ENCODE results near the gene IGIP. TPM values are rescaled to one million over a fixed set of nuclear protein-coding genes. Genes with fewer than 3 reads are reported as not detected.
A peak's percentile ranks its signal among the peaks of the same experiment; 100 is the strongest.

Gene IGIP
- total RNA-seq, 1 donor from 2014 or later = 16.7 TPM

- Histone ChIP-seq H3K27ac (peak within 1 kb of the TSS; percentile 98), H3K4me1 (peaks cover 29% of the 10 kb centered on the region), H3K9me3 (no peaks in the 10 kb centered on the region), H3K4me3 (peak within 1 kb of the TSS; percentile 87 to 95), H3K27me3 (no peaks in the 10 kb centered on the region), H3K36me3 (no peaks in the 10 kb centered on the region)
- DNase-seq (ENCODE audit: extremely low spot score in 2 of 2) = peak in 1 of 2 donors; percentile 99
- intact Hi-C loops (cut with DNase I) = no loop called here
- peak in 1 of 2 donors; percentile 64 for TF ChIP-seq POLR2A (IDR thresholded peaks at IDR 0.05)
- TF ChIP-seq CTCF (IDR thresholded peaks at IDR 0.05) = no peak
- TF ChIP-seq POLR2AphosphoS5 (IDR thresholded peaks at IDR 0.05; ENCODE audit: insufficient read depth in 1 of 2, low read depth in 1 of 2) = peak; percentile 80 to 98
Measured at GRCh38 chr5:140174465-140175366, 49.0 kb downstream of the IGIP start, which contains the start of gene CYSTM1. Gene CYSTM1, plus strand, starts transcription at chr5:140175188. Its CDS starts 19,278 bp downstream, at chr5:140194466.

DNA sequence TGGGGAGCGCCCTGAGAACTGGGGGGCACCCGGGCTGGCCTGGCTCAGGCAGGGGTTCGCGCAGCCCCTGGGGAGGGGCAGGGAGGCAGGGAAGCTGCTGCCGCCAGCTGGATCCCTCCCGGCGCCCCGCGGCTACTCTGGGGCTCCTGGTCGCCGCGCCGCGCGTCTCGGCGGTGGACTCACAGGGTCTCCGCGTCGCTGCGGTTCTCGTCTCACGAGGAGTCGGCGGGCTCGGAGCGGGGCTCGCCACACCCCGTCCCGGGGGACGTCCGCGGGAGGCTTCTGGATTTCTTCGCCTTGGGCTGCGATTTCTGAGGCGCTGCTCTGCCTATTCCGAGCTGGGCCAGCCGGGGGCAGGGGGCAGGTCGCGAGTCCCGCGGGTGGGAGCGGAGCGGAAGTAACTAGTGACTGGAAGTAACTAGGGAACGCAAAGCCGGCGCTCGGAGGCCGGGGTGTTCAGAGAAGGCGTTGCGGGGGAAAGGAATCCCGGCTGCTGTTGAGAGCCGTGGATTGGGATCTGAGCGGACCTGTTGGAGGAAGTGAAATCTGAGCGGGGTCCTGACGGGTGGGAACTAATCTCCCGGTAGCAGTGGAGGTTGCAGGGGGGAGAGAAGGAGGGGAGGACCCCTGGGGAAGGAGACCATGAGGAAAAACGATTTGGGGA lies 49.8 kb downstream of the IGIP start:
- no peak for DNase-seq (ENCODE audit: extremely low spot score in 2 of 2)
- Histone ChIP-seq H3K27me3 (no peaks in the 10 kb centered on the region), H3K9me3 (no peaks in the 10 kb centered on the region), H3K27ac (peak overlapping the region; percentile 98), H3K36me3 (no peaks in the 10 kb centered on the region), H3K4me1 (peaks cover 29% of the 10 kb centered on the region), H3K4me3 (peak overlapping the region; percentile 87 to 95)
- TF ChIP-seq POLR2A (IDR thresholded peaks at IDR 0.05) (no peak), POLR2AphosphoS5 (IDR thresholded peaks at IDR 0.05; ENCODE audit: insufficient read depth in 1 of 2, low read depth in 1 of 2) (no peak)
- intact Hi-C loops (cut with DNase I) = no loop called here

DNA sequence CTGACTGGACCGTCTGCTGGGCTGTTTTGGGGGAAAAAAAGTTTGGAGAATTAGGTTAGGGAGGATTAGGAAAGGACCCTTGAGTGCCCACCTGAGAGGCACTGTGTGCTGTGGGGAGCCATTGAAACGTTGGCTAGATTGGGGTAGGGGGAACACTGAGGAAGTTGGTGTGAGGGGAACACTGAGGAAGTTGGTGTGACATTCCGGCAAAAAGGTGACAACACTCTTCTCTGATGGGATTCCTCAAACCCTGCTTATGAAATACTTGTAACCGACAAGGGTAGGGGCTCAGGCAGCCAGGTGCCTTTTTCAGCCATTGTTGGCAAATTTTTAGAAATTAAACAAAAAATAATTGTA lies 50.3 kb downstream of the IGIP start:
- Histone ChIP-seq H3K9me3 (no peaks in the 10 kb centered on the region), H3K4me3 (peak overlapping the region; percentile 87 to 95), H3K27ac (peak overlapping the region; percentile 98), H3K4me1 (peaks cover 29% of the 10 kb centered on the region), H3K36me3 (no peaks in the 10 kb centered on the region), H3K27me3 (no peaks in the 10 kb centered on the region)
- TF ChIP-seq CTCF (IDR thresholded peaks at IDR 0.05) = no peak
- no peak for TF ChIP-seq POLR2A (IDR thresholded peaks at IDR 0.05)
- no peak for TF ChIP-seq POLR2AphosphoS5 (IDR thresholded peaks at IDR 0.05; ENCODE audit: insufficient read depth in 1 of 2, low read depth in 1 of 2)
- intact Hi-C loops (cut with DNase I) = no loop called here
- DNase-seq (ENCODE audit: extremely low spot score in 2 of 2) = no peak

GRCh38 chr5:140178086-140178410 lies 52.3 kb downstream of the IGIP start:
- Histone ChIP-seq H3K4me3 (no peak overlapping the region), H3K27ac (peak overlapping the region; percentile 87), H3K4me1 (peaks cover 41% of the 10 kb centered on the region), H3K27me3 (no peaks in the 10 kb centered on the region), H3K36me3 (no peaks in the 10 kb centered on the region), H3K9me3 (no peaks in the 10 kb centered on the region)
- intact Hi-C loops (cut with DNase I) = no loop called here
- TF ChIP-seq CTCF (IDR thresholded peaks at IDR 0.05) = no peak
- no peak for TF ChIP-seq POLR2AphosphoS5 (IDR thresholded peaks at IDR 0.05; ENCODE audit: insufficient read depth in 1 of 2, low read depth in 1 of 2)
- no peak for TF ChIP-seq POLR2A (IDR thresholded peaks at IDR 0.05)
- DNase-seq (ENCODE audit: extremely low spot score in 2 of 2) = no peak

- Histone ChIP-seq H3K9me3 (no peaks in the 10 kb centered on the region), H3K36me3 (no peaks in the 10 kb centered on the region), H3K4me1 (peaks cover 47% of the 10 kb centered on the region), H3K27ac (peak overlapping the region; percentile 87), H3K27me3 (no peaks in the 10 kb centered on the region), H3K4me3 (no peak overlapping the region)
- DNase-seq (ENCODE audit: extremely low spot score in 2 of 2) = no peak
- no peak for TF ChIP-seq CTCF (IDR thresholded peaks at IDR 0.05)
- TF ChIP-seq POLR2A (IDR thresholded peaks at IDR 0.05) = no peak
- TF ChIP-seq POLR2AphosphoS5 (IDR thresholded peaks at IDR 0.05; ENCODE audit: insufficient read depth in 1 of 2, low read depth in 1 of 2) = no peak
- intact Hi-C loops (cut with DNase I) = no loop called here
Measured at GRCh38 chr5:140178482-140179116, 52.9 kb downstream of the IGIP start.
